ENCODE results near the gene WDR86. TPM values are rescaled to one million over a fixed set of nuclear protein-coding genes. Genes with fewer than 3 reads are reported as not detected.

Gene WDR86
- total RNA-seq, 4 donors from 2014 or later: 17.2 to 41.5 (median 22.1) TPM

GRCh38 chr7:151374139-151374538 is 35.7 kb downstream of the WDR86 start:
- TF ChIP-seq, protein P1, sequence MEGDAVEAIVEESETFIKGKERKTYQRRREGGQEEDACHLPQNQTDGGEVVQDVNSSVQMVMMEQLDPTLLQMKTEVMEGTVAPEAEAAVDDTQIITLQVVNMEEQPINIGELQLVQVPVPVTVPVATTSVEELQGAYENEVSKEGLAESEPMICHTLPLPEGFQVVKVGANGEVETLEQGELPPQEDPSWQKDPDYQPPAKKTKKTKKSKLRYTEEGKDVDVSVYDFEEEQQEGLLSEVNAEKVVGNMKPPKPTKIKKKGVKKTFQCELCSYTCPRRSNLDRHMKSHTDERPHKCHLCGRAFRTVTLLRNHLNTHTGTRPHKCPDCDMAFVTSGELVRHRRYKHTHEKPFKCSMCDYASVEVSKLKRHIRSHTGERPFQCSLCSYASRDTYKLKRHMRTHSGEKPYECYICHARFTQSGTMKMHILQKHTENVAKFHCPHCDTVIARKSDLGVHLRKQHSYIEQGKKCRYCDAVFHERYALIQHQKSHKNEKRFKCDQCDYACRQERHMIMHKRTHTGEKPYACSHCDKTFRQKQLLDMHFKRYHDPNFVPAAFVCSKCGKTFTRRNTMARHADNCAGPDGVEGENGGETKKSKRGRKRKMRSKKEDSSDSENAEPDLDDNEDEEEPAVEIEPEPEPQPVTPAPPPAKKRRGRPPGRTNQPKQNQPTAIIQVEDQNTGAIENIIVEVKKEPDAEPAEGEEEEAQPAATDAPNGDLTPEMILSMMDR (IDR thresholded peaks at IDR 0.05): no peak
- ATAC-seq (ENCODE audit: low FRiP score): no peak
- no peak for DNase-seq (ENCODE audit: low spot score)

- no peak for DNase-seq (ENCODE audit: low spot score)
- no peak for ATAC-seq (ENCODE audit: low FRiP score)
- TF ChIP-seq, protein P1 (IDR thresholded peaks at IDR 0.05): no peak
These were observed 36.2 kb downstream of the WDR86 start for GRCh38 chr7:151373599-151373998.

- ATAC-seq (ENCODE audit: low FRiP score): no peak
- no peak for DNase-seq (ENCODE audit: low spot score)
- TF ChIP-seq, protein P1 (IDR thresholded peaks at IDR 0.05): no peak
These were observed 37.1 kb downstream of the WDR86 start for GRCh38 chr7:151372612-151373265.

DNA sequence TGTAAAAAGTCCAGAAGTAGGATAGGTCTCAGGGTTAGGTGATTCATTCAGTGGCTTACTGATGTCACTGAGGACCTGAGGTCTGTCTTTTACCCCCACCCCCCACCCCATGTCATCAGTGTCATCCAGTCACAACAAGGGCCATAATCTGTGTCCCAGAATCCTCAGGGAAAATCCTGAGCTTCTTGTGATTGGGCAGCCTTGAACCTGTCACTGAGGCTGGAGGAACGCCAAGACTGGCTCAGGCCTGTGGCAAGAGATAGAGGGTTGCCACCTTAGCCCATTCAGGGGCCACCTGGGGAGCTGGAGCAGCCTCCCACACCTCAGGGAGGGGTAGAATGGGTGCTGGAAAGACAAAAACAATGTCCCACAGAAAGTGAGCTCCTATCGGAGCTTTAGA is 38.6 kb downstream of the WDR86 start:
- ATAC-seq (ENCODE audit: low FRiP score): no peak
- TF ChIP-seq, protein P1 (IDR thresholded peaks at IDR 0.05): no peak
- no peak for DNase-seq (ENCODE audit: low spot score)

DNA sequence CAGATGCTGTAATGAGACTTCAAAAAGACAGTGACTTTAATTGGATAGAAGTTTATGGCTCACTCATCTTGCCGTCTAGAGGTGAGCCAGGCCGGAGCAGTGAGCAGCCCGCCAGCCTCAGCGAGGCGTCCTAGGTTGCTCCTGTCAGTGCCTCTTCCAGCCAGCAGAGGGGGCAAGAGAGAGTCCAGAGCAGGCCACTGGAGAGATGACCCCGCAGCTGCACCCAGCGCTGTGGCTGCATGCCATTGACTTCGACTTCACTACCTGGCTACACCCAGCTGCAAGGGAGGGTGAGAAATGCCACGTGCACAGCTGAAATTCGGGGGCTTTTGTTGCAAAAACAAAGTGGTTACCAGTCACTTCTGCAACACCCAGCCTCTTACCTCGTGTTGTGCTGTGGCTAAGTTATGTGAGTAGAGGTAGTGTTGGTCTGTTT is 41.7 kb downstream of the WDR86 start:
- DNase-seq (ENCODE audit: low spot score) (peak; percentile 73), ATAC-seq (ENCODE audit: low FRiP score) (peak; percentile 98)
- TF ChIP-seq, protein P1 (IDR thresholded peaks at IDR 0.05): peak in 2 of 3 donors; percentile 41 to 91

- ATAC-seq (ENCODE audit: low FRiP score): no peak
- TF ChIP-seq, protein P1 (IDR thresholded peaks at IDR 0.05): no peak
These were observed 42.6 kb downstream of the WDR86 start for GRCh38 chr7:151367284-151367683.

DNA sequence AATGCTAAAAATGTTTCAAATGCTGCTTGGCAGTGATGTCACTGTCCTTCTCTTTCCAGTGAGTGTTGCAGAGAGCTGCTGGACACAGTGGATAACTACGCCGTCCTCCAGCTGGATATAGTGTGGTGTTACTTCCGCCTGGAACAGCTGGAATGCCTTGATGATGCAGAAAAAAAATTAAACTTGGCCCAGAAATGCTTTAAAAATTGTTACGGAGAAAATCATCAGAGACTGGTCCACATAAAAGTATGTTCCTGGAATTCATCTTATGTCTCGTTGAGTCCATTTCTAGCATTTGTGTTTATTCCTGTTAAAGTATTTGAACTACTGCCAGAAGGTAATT is 43.0 kb downstream of the WDR86 start:
- TF ChIP-seq, protein P1 (IDR thresholded peaks at IDR 0.05): no peak
- DNase-seq (ENCODE audit: low spot score) (no peak), ATAC-seq (ENCODE audit: low FRiP score) (peak; percentile 63)

More at GRCh38 chr7:151367284-151367683, 42.6 kb downstream of the WDR86 start:
- DNase-seq (ENCODE audit: low spot score): no peak

Measured in omental fat pad (tissue), 4 donors.